ES-I3 (cell line): ENCODE results near the gene FOXA3.
A peak's percentile ranks its signal among the peaks of the same experiment; 100 is the strongest.

Experiments
- H3K36me3 ChIP-seq: 2 replicates; pipeline ENCODE4 v1.6.1; 2013; ENCODE audit warnings: mild to moderate bottlenecking, low read length, control low read depth, moderate library complexity; ENCODE audit not compliant: insufficient read depth
- H3K4me1 ChIP-seq: 2 replicates; pipeline ENCODE4 v1.6.1; 2013; ENCODE audit warnings: mild to moderate bottlenecking, control low read depth, low read length; ENCODE audit not compliant: insufficient read depth
- H3K9ac ChIP-seq: 2 replicates; pipeline ENCODE4 v1.6.1; 2013; ENCODE audit warnings: low read depth, mild to moderate bottlenecking, low read length, moderate library complexity
- H3K9me3 ChIP-seq: 2 replicates; pipeline ENCODE4 v1.6.1; 2013; ENCODE audit warnings: mild to moderate bottlenecking, low read length, moderate library complexity; ENCODE audit not compliant: control insufficient read depth, insufficient read depth

The FOXA3 gene

DNA sequence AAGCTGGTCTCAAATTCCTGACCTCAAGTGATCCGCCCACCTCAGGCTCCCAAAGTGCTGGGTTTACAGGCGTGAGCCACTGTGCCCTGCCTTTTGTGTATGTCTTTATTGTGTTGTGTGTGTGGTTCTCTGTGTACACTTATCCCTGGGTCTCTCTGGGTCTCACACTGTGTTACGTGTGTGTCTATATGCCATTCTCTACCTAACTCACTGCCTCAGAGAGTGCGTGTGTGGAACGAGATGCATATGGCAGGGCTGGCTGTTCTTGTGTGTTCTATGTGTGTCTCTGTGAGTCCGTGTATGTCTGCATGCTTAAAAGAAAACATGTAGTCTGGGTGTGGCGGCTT lies 10.5 kb downstream of the FOXA3 start:
- Histone ChIP-seq H3K36me3 (no peaks in the 10 kb centered on the region), H3K9me3 (no peaks in the 10 kb centered on the region), H3K4me1 (peaks cover 22% of the 10 kb centered on the region), H3K9ac (no peak overlapping the region)

DNA sequence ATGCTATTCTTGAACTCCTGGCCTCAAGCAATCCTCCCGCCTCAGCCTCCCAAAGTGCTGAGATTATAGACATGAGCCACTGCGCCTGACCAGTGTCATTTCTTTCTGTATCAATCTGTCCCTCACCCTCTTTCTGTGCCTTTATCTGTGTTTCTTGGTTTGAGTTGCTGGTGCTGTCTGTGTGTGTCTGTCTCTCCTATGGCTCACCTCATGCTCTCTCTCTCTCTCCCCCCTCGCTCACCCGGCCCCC lies 12.0 kb downstream of the FOXA3 start:
- Histone ChIP-seq H3K9me3 (no peaks in the 10 kb centered on the region), H3K4me1 (peaks cover 24% of the 10 kb centered on the region), H3K9ac (peak overlapping the region; percentile 51), H3K36me3 (no peaks in the 10 kb centered on the region)

DNA sequence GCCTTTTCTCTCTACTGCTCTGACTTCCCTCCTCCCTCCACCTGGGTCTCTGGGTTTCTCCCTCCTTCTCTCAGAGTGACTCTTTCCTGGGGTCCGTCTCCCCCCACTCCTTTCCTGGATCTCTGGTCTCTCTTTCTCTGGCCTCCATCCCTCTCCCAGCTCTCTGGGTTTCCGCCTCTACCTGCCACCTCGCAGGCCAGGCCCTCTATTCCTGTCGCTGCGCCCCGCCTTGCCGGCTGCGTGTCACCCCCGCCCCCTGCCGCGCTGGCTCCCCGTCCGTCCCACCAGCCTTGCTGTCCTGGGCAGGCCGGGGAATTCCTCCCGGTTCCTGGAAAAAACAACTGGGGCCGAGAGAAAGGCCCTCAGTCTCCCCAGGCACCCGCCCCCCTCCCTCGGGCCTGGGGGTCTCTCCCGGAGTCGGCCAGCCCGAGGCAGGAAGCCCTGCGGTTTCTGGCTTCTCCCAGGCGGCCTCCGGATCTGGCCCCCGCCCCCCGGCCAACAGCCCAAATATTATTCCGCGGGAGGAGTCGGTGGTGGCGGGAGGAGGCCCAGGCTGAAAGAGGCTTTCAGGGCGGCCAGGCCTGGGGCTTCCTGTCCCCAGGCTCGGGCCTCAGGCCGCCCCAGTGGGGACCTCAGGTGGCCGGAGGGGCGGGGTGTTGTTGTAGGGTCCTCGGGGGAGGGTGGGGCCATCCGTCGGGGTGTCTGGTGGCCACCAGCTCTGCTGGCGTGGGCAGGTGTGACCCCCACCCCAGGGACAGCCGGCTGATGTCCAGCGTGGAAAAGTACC lies 12.5 kb downstream of the FOXA3 start:
- Histone ChIP-seq H3K9ac (peak overlapping the region; percentile 51), H3K36me3 (no peaks in the 10 kb centered on the region), H3K9me3 (no peaks in the 10 kb centered on the region)

DNA sequence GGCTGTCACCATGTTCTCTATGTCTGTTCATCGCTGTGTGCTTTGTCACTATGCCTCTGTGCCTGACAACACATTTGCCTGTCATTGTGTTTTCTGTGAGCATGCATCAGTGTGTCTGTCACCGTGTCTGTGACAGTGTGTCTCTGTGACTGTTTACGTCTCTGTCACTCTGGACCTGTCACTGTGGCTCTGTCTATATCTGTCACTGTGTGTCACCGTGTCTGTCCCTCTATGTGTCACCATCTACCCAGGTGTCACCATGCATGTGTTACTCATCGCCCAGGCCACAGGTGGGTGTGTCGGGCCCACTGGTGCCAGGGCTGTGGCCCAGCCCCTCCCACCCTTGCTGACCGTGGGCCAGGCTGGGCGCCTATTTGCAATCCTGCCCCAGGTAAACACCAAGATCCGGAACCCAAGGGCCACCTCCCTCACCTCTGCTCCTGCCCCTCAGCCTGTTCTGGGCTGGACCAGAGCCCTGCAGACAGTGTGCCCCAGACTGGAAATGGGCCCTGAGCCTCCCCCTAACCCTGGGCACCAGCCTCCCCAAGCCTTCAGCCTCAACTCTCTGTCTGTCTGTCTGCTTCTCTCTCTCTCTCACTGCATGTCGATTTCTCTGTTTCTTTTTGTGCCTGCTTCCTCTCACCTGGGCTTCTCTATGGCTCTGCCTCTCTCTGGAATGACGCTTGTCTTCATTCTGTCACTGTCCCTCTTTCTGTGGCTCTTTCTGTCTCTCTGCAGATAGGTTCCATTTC lies 14.1 kb downstream of the FOXA3 start:
- peaks cover 36% of the 10 kb centered on the region for H3K4me1 ChIP-seq
- H3K9me3 ChIP-seq, result no peaks in the 10 kb centered on the region
- no peak overlapping the region for H3K9ac ChIP-seq
- H3K36me3 ChIP-seq, result no peaks in the 10 kb centered on the region

More for the DNA sequence above, 12.5 kb downstream of the FOXA3 start:
- H3K4me1 ChIP-seq, result peaks cover 30% of the 10 kb centered on the region

DNA sequence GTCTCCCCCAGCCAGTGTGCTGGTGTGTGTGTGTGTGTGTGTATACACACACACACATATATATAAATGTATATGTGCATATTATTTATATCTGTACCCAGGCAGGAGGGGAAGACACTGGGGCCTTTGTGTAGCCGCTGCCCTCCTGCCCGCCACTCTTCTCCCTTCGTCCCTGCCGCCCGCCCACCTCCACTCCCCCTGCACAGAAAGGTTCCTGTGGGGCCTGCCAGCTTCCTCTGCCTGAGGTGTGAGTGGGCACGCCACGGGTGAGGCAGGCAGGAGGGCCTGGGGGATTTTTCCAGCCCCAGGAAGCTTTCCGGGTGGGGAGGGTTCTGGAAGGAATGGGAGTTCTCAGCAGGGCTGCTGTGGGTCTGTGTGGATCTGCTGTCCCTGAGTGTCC lies 14.9 kb downstream of the FOXA3 start:
- no peak overlapping the region for H3K9ac ChIP-seq
- no peaks in the 10 kb centered on the region for H3K9me3 ChIP-seq

DNA sequence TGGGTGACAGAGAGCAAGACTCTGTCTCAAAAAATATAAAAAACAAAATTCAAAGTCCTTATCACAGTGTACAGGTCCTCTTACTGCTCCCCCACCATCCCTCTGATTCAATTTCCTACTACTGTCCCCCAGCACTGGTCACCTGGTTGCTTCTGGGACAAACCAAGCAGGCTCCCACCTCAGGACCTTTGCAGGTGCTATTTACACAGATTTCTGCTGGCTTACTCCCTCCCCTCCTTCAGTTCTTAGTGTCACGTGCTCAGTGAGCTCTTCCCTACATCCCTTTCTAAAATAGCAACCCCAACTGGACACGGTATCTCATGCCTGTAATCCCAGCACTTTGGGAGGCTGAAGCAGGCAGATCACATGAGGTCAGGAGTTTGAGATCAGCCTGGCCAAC lies 15.8 kb downstream of the FOXA3 start:
- H3K9ac ChIP-seq, result no peak overlapping the region

More for the DNA sequence above, 14.9 kb downstream of the FOXA3 start:
- Histone ChIP-seq H3K4me1 (peaks cover 29% of the 10 kb centered on the region), H3K36me3 (no peaks in the 10 kb centered on the region)

DNA sequence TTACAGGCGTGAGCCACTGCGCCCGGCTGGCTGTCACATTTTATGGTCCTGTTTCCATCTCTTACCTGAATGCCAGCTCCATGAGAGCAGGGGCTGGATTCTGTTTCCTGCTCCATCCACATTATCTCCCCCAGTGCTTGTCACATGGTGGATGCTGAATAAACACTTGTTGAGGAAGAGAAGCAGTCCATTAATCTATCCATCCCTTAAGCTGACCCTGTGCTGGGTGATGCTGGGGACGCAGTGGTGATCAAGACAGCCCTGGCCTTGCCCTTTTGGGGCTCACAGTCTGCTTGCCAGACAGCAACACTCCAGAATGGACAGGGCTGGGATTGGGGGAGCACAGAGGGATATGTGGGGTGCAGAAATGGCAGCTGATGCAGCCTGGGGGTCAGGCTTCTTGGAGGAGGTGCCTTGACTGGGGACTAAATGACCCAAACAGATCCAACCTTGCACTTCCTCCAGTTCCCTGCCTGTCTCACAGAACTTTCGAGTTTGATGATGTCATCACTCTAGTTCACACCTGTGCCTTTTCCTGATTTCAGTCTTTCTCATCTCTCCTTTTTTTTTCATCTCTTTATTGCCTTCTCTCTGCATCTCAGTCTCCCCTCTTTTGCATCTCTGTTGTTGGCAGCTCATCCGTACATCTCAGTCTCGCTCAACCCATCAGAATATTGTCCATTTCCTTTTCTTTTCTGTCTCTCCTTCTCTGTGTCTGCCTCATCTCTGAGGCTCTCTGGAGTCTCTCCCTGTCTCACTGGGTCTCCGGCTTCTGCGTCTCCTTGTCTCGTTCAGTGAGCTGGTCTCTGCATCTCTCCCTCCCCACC lies 17.2 kb downstream of the FOXA3 start:
- Histone ChIP-seq H3K9me3 (no peaks in the 10 kb centered on the region), H3K4me1 (peaks cover 23% of the 10 kb centered on the region), H3K9ac (no peak overlapping the region), H3K36me3 (no peaks in the 10 kb centered on the region)

More for the DNA sequence above, 15.8 kb downstream of the FOXA3 start:
- Histone ChIP-seq H3K4me1 (peaks cover 23% of the 10 kb centered on the region), H3K36me3 (no peaks in the 10 kb centered on the region), H3K9me3 (no peaks in the 10 kb centered on the region)

DNA sequence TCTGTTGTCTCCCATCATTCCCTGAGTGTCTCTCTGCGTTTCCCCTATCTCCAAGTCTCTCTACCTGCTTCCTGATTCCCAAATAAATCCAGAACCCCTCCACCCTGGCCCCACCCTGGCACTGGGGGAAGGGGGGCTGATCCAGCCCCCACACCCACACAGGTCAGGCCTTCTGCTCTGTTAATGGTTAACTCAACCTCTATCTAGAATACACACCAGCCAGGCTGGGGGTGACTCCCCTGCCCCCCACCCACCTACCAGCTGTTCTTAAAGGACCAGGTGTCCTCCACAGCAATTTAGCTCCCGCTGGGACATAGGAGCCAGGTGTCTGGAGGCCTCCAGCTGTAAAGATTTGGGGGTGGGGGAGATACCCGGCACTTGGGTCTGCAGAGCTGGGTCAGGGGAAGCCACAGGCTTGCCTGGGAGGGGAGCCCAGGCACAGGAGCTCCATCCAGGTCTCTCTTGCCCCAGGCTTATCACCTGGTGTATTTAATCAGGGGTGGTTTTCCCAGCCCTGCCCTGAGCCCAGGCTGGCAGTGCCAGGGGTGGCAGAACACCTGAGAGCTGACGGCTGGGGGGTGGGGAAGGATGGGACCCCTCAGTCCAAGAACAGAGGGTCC lies 17.9 kb downstream of the FOXA3 start:
- no peaks in the 10 kb centered on the region for H3K9me3 ChIP-seq
- peaks cover 22% of the 10 kb centered on the region for H3K4me1 ChIP-seq
- H3K9ac ChIP-seq, result peak overlapping the region; percentile 54
- no peaks in the 10 kb centered on the region for H3K36me3 ChIP-seq

DNA sequence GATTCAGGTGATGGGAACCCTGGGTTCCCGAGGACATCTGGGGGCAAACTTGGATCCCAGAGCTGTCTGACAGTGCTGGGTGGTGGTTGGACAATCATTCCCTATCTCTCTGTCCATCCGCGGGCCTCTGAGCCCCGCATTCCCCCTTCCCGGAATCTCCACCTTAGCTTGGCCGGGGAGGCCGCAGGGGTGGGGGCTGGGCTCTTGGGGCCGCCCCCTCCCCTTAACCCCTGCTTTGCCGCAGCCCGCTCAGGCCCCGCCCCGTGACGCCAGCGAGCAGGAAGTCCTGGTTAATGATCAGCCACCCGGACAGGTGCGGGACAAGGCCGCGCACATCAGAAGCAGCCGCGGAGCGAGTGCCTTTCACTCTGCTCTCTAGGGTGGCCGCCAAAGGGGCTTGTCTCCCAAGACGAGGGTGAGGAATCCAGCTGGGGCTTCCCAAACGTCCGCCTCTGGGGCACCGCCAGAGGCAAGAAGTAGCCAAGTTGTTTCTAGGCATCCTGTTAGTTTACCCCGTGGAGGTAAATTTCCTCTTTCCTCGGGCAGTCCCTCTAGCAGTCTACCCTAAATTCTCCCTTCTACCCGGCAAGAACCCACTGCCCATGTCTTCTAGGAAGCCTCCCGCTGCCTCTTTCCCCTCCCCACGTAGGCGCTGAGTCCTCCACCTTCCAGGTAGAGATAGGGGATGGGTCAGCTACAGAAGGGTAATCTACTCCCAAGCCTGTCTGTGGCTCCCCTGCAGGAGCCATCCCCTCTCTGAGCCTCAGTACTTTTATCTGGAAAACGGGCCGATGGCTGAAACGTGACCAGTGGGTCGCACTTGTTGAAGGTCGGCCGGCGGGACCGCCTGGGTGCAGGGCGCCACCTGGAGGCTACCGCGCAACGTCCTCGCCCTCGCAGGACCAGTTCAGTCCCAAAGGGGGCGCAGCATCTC lies 18.8 kb downstream of the FOXA3 start:
- no peaks in the 10 kb centered on the region for H3K9me3 ChIP-seq
- no peaks in the 10 kb centered on the region for H3K36me3 ChIP-seq
- peak overlapping the region; percentile 54 for H3K9ac ChIP-seq
- peaks cover 17% of the 10 kb centered on the region for H3K4me1 ChIP-seq

DNA sequence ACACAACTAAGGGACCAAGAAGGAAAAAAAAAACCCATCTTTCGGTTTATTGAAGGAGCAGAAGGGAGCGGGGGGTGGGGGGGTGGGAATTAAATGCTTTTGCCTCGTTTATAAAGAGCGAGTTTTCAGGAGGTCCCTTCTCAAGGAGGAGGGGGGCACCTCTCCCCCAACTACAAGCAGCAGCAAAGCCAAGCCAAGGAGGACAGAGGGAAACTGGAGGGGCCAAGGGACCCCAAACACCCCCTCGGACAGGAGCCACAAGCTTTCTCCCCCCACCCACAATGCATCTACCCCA lies 19.4 kb downstream of the FOXA3 start:
- H3K36me3 ChIP-seq, result no peaks in the 10 kb centered on the region
- H3K9ac ChIP-seq, result no peak overlapping the region
- no peaks in the 10 kb centered on the region for H3K9me3 ChIP-seq
- peaks cover 15% of the 10 kb centered on the region for H3K4me1 ChIP-seq

DNA sequence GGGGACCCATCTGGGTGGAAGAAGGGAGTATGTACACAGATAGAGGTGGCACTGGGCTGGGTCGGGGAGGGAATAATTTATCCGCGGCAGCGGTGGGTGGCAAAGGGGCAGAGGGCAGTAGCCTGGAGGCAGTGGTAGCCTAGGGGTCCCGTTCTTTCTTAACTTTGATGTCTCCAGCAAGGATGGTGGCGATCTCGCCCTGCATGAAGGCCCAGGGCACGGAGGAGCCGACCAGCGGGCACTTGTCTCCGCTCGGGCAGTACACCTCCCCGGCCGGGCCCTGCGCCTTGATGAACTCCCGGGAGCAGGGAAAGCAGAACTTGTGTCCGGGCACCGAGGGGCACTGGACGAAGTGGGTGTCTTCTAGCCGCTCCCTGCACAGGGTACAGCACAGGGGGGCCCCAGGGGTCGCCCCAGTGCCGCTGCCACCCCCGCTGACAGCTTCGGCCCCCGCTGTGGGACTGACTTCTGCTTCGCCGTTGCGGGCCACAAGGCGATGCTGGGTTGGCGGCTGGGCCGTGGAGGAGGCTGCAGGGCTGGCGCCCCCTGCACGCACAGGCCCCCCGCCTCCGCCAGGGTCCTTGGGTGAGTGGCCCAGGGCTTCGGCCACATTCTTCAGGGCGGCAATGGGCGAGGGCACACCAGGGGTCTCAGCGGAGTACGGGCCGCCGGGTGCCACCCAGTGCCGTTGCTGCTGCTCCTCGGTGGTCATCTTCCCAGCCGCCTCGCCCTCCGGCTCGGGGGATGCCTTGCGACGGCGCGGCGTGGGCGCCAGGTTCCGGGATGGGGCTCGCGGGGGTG lies 20.0 kb downstream of the FOXA3 start:
- Histone ChIP-seq H3K9me3 (no peaks in the 10 kb centered on the region), H3K9ac (no peak overlapping the region), H3K4me1 (peaks cover 14% of the 10 kb centered on the region), H3K36me3 (no peaks in the 10 kb centered on the region)

DNA sequence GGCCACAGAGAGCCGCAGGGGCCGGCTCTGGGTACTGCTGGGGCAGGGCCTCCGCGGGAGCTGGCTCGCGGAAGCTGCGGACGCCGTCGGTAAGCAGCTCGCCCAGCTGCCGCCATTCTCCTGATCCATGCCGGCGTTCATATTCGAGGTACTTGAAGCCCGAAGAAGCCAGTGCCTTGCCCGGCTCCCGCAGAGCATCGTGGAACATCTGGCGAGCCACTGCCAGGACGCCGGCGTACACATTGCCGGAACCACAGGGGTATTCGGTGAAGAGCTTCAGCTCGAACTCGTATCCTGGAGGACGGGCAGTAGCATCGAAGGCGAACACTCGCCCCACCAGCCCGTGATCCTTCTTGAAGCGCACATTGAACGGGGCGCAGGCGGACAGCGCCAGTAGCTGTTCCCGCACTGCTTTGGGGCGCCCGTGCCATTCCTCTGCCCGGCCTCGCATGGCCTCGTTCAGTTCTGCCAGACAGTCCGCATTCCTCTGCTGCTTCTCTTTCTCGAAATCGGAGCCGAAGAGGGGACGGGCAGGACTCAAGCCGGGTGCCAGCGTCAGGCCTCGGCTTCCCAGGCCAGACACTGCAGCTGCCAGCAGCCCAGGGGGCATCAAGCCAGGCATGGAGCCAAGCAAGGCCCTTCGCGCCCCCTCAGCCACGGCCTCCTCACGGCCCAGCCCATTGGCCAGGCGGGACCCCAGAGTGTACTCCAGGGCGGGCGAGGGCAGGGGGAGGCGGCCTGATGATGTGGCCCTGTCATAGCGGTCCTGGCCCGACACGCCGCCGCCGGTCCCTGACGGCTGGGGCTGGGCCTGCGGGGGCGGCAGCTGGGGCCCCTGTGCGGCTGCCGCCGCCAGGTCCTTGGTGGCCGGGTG lies 20.8 kb downstream of the FOXA3 start:
- Histone ChIP-seq H3K9me3 (no peaks in the 10 kb centered on the region), H3K4me1 (peaks cover 14% of the 10 kb centered on the region), H3K9ac (peak overlapping the region; percentile 99; the same call in 1 of the 2 replicates), H3K36me3 (no peaks in the 10 kb centered on the region)
